ENCODE results near the gene CNR1. TPM values are rescaled to one million over a fixed set of nuclear protein-coding genes. Genes with fewer than 3 reads are reported as not detected.

The CNR1 gene
- total RNA-seq, 1 experiment from 2014 or later = 9.3 TPM

GRCh38 chr6:88165087-88165843 is 882 bp downstream of the CNR1 start:
- Histone ChIP-seq H3K4me3 (peak overlapping the region; percentile 62), H3K27ac (peak overlapping the region; percentile 58), H3K27me3 (no peaks in the 10 kb centered on the region), H3K36me3 (no peaks in the 10 kb centered on the region), H3K9me3 (replicated peaks) (no peaks in the 10 kb centered on the region), H3K4me1 (0 out of 2 replicates have a peak, but pooled peaks cover 4% of the 10 kb centered on the region)
- DNase-seq = no peak

- Histone ChIP-seq H3K27me3 (no peaks in the 10 kb centered on the region), H3K4me3 (peak overlapping the region; percentile 62)
- peak in 1 of 2 experiments; percentile 36 for DNase-seq
These were observed 2.1 kb downstream of the CNR1 start for GRCh38 chr6:88164061-88164460.

DNA sequence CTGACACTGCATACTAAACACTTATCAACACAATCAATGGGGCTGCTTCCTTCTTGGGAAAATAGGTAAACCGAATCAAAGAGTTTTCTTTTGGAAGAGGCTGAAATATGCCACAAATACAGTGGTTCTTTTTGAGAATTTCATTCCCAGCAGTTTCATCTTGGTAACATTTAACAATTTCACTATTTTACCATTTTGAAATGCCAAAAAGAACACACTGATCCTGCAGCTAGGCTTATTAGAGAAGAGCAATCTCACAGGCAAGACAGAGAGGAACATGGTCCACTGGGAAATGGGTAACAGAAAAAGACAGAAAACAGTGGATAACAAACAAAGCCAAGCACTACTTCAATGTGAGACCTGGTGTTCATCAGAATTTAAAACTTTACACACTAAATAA is 2.5 kb downstream of the CNR1 start:
- Histone ChIP-seq H3K27me3 (no peaks in the 10 kb centered on the region), H3K27ac (no peak overlapping the region), H3K9me3 (replicated peaks) (no peaks in the 10 kb centered on the region), H3K36me3 (no peaks in the 10 kb centered on the region), H3K4me1 (0 out of 2 replicates have a peak, but pooled peaks cover 4% of the 10 kb centered on the region), H3K4me3 (peak overlapping the region; percentile 62)
- no peak for DNase-seq

More at GRCh38 chr6:88164061-88164460, 2.1 kb downstream of the CNR1 start:
- Histone ChIP-seq H3K4me1 (0 out of 2 replicates have a peak, but pooled peaks cover 4% of the 10 kb centered on the region), H3K36me3 (no peaks in the 10 kb centered on the region), H3K9me3 (replicated peaks) (no peaks in the 10 kb centered on the region), H3K27ac (peak overlapping the region; percentile 58; the same call in 1 of the 2 replicates)

- H3K4me3 ChIP-seq = no peak overlapping the region
- H3K27ac ChIP-seq = no peak overlapping the region
- H3K4me1 ChIP-seq = 0 out of 2 replicates have a peak, but pooled peaks cover 4% of the 10 kb centered on the region
- no peaks in the 10 kb centered on the region for H3K9me3 ChIP-seq (replicated peaks)
- H3K36me3 ChIP-seq = no peaks in the 10 kb centered on the region
- no peaks in the 10 kb centered on the region for H3K27me3 ChIP-seq
- no peak for DNase-seq
These were observed 4.2 kb downstream of the CNR1 start for GRCh38 chr6:88161940-88162339.

- H3K27me3 ChIP-seq = no peaks in the 10 kb centered on the region
- DNase-seq = no peak
- no peaks in the 10 kb centered on the region for H3K36me3 ChIP-seq
- no peak overlapping the region for H3K4me3 ChIP-seq
- no peaks in the 10 kb centered on the region for H3K4me1 ChIP-seq
- H3K27ac ChIP-seq = no peak overlapping the region
- no peaks in the 10 kb centered on the region for H3K9me3 ChIP-seq (replicated peaks)
These were observed 9.0 kb downstream of the CNR1 start for GRCh38 chr6:88157106-88157505.

DNA sequence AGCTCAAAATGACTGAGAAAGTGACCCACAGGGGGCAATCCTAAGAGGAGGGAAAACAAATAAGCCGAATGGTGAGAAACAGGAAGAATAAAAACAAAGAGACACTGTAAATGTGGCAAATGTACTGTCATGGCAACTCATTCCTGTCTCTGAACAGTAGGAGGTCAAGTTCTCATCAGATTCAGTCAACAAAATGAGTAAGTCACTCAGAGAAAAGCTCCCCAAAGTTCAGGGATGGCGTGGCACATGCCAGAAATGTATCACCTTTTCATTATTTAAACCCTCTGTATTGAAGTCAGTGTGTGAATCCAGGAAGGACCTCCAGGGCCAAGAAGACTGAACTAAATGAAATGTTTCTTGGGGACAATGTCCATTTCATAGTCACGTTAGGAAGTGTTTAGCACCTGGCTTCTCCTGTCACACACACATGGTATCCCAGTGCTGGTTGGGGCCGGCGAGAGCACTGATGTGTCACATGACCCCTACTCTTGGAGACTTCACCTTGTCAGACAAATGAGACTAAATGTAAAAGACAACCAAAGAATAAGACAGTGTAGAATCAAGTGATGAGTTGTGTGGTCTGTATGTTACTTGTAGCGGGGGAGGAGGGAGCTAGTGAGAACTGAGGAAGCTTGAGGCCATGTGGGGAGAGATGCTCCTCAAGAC is 20.7 kb downstream of the CNR1 start:
- Histone ChIP-seq H3K4me1 (no peaks in the 10 kb centered on the region), H3K27ac (no peak overlapping the region), H3K9me3 (replicated peaks) (no peaks in the 10 kb centered on the region), H3K36me3 (no peaks in the 10 kb centered on the region), H3K4me3 (no peak overlapping the region), H3K27me3 (no peaks in the 10 kb centered on the region)
- DNase-seq = no peak

DNA sequence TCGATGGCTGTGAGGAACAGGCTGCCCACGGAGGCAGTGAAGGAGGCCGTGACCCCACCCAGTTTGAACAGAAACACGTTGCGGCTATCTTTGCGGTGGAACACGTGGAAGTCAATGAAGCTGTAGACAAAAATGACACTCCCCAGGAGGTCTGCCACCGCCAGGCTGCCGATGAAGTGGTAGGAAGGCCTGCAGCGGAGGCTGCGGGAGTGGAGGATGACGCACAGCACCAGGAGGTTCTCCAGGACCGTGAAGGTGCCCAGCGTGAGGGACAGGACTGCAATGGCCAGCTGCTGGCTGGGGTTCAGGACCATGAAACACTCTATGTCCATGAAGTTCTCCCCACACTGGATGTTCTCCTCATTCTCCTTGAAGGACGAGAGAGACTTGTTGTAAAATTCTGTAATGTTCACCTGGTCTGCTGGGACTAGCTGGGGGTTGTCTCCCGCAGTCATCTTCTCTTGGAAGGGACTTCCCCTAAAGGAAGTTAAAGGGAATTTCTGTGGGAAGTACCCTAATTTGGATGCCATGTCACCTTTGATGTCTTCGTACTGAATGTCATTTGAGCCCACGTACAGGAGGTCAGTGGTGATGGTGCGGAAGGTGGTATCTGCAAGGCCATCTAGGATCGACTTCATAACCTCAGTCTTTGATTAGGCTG is 21.4 kb downstream of the CNR1 start:
- H3K27me3 ChIP-seq = no peaks in the 10 kb centered on the region
- no peaks in the 10 kb centered on the region for H3K9me3 ChIP-seq (replicated peaks)
- H3K36me3 ChIP-seq = no peaks in the 10 kb centered on the region
- no peak for DNase-seq
- no peak overlapping the region for H3K4me3 ChIP-seq
- H3K27ac ChIP-seq = no peak overlapping the region
- H3K4me1 ChIP-seq = no peaks in the 10 kb centered on the region

GRCh38 chr6:88143421-88144157 is 22.6 kb downstream of the CNR1 start:
- no peak overlapping the region for H3K4me3 ChIP-seq
- no peaks in the 10 kb centered on the region for H3K27me3 ChIP-seq
- H3K27ac ChIP-seq = no peak overlapping the region
- H3K36me3 ChIP-seq = no peaks in the 10 kb centered on the region
- no peaks in the 10 kb centered on the region for H3K4me1 ChIP-seq
- H3K9me3 ChIP-seq (replicated peaks) = no peaks in the 10 kb centered on the region
- no peak for DNase-seq

GRCh38 chr6:88142297-88142668 is 23.9 kb downstream of the CNR1 start:
- DNase-seq = no peak
- Histone ChIP-seq H3K27ac (no peak overlapping the region), H3K36me3 (no peaks in the 10 kb centered on the region), H3K4me1 (no peaks in the 10 kb centered on the region), H3K9me3 (replicated peaks) (no peaks in the 10 kb centered on the region), H3K4me3 (no peak overlapping the region), H3K27me3 (no peaks in the 10 kb centered on the region)

DNA sequence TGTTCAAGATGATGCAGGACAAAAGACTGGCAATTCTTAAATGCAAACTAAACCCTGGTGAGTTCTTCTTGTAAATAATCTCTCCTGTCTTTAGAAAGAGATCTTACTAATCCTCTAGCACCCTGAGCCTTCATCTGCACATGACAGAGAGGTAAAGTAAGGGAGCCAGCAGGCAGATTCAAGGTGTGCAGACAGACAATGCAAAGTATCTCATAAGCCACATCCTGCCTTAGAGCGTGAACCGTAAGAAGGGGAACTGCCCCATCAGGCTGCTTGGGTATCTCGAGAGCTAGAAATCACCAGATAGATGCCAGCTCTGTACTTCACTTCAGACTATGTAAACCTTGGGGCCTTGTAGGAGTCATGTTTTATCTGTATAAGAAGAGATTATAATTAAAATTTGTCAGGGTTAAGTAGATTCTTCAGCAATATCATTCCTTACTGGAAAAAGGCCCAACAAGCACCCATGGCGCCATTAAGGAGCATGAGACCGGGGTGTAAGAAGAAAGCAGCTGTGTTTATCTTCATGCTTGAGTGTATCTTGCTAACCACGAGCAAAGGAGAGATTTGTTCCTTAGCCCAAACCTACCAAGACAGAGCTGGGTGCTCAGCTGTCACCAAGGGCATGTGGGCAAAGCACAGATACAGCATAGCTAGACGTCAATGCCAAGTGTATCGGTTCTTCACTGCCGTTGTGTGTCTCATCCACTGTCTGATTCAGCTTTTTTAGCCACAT is 24.4 kb downstream of the CNR1 start:
- H3K27me3 ChIP-seq = no peaks in the 10 kb centered on the region
- no peaks in the 10 kb centered on the region for H3K36me3 ChIP-seq
- DNase-seq = no peak
- no peak overlapping the region for H3K27ac ChIP-seq
- no peaks in the 10 kb centered on the region for H3K4me1 ChIP-seq
- no peak overlapping the region for H3K4me3 ChIP-seq
- no peaks in the 10 kb centered on the region for H3K9me3 ChIP-seq (replicated peaks)

- no peak for DNase-seq
- H3K4me1 ChIP-seq = no peaks in the 10 kb centered on the region
- no peaks in the 10 kb centered on the region for H3K9me3 ChIP-seq (replicated peaks)
- H3K27me3 ChIP-seq = no peaks in the 10 kb centered on the region
- H3K36me3 ChIP-seq = no peaks in the 10 kb centered on the region
- H3K4me3 ChIP-seq = no peak overlapping the region
- H3K27ac ChIP-seq = no peak overlapping the region
These were observed 28.2 kb downstream of the CNR1 start for GRCh38 chr6:88137915-88138314.

DNA sequence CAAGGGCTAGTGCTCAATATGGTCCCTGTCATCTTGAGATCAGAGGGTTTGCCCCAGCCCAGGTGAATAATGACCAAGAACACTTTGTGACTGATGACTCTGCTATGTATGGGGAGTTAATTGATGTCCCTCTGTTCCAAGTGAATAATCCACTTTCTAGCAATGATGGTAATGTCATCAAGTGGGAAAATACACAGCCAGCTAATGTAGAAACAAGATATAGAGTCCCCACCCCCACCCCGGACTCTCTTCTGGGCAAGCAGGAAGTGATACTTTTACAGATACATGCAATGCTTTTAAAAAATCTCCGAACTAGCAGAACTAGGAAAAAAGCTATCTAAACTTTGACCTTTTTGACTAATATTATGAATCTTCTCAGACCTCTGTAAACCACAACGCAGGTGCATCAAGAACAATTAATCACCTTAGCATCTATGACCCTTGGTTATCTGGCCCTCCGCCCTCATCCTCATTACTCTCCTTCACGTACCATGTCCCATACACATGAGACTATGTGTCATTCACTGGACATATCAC is 30.5 kb downstream of the CNR1 start:
- Histone ChIP-seq H3K27me3 (no peaks in the 10 kb centered on the region), H3K27ac (no peak overlapping the region), H3K4me3 (no peak overlapping the region), H3K36me3 (no peaks in the 10 kb centered on the region), H3K4me1 (no peaks in the 10 kb centered on the region), H3K9me3 (replicated peaks) (no peaks in the 10 kb centered on the region)
- DNase-seq = no peak

DNA sequence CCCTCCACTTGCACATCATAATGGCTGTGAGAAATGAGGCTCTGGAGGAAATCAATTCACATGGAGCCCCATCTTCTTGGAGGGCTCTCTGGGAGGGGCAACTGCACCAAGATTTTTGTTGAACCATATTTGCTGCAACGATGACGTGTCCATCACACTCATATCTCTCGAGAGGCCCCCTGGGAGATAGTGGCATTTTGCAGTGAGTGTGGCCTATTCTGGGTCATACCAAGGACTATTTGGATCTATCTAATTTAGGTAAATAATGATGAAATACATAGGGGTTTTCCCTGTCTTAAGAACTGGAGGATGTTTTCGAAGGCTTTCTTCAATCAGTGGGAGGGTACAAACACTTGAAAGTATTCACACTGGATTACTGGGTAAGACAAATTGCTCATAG is 31.6 kb downstream of the CNR1 start:
- H3K9me3 ChIP-seq (replicated peaks) = no peaks in the 10 kb centered on the region
- H3K4me1 ChIP-seq = no peaks in the 10 kb centered on the region
- H3K36me3 ChIP-seq = no peaks in the 10 kb centered on the region
- DNase-seq = no peak
- H3K27ac ChIP-seq = no peak overlapping the region
- H3K27me3 ChIP-seq = no peaks in the 10 kb centered on the region
- no peak overlapping the region for H3K4me3 ChIP-seq

- Histone ChIP-seq H3K36me3 (no peaks in the 10 kb centered on the region), H3K4me1 (no peaks in the 10 kb centered on the region), H3K27me3 (no peaks in the 10 kb centered on the region), H3K27ac (no peak overlapping the region), H3K9me3 (replicated peaks) (no peaks in the 10 kb centered on the region), H3K4me3 (no peak overlapping the region)
- no peak for DNase-seq
These were observed 32.4 kb downstream of the CNR1 start for GRCh38 chr6:88133718-88134117.

Data from SJCRH30 (cell line).